ENCODE data around the gene MKLN1. TPM values are rescaled to one million over a fixed set of nuclear protein-coding genes. Genes with fewer than 3 reads are reported as not detected.
A peak's percentile ranks its signal among the peaks of the same experiment; 100 is the strongest.
"Not testable (repeated sequence)": the region's sequence is repeated elsewhere in the genome, so short reads cannot be mapped to it uniquely, and the experiment has no call there.

Gene MKLN1
- total RNA-seq, 1 donor from 2014 or later: 48.4 TPM

- DNase-seq (ENCODE audit: extremely low spot score in 2 of 2): no peak
- Histone ChIP-seq H3K9me3 (no peaks in the 10 kb centered on the region), H3K27ac (no peak overlapping the region), H3K4me3 (no peak overlapping the region), H3K27me3 (no peaks in the 10 kb centered on the region), H3K4me1 (no peaks in the 10 kb centered on the region), H3K36me3 (peaks cover 0 to 17% of the 10 kb centered on the region in 2 donors)
- TF ChIP-seq CTCF (IDR thresholded peaks at IDR 0.05) (no peak), POLR2AphosphoS5 (IDR thresholded peaks at IDR 0.05; ENCODE audit: insufficient read depth in 1 of 2, low read depth in 1 of 2) (no peak), POLR2A (IDR thresholded peaks at IDR 0.05) (no peak)
- intact Hi-C loops (cut with DNase I): no loop called here
Measured at GRCh38 chr7:131412031-131412430, 84.4 kb downstream of the MKLN1 start.

- H3K4me3 ChIP-seq: no peak overlapping the region
- intact Hi-C loops (cut with DNase I): no loop called here
- no peak for TF ChIP-seq POLR2A (IDR thresholded peaks at IDR 0.05)
- no peak for TF ChIP-seq CTCF (IDR thresholded peaks at IDR 0.05)
- no peak for TF ChIP-seq POLR2AphosphoS5 (IDR thresholded peaks at IDR 0.05; ENCODE audit: insufficient read depth in 1 of 2, low read depth in 1 of 2)
- no peak for DNase-seq (ENCODE audit: extremely low spot score in 2 of 2)
- no peaks in the 10 kb centered on the region for H3K9me3 ChIP-seq
- no peaks in the 10 kb centered on the region for H3K27me3 ChIP-seq
- H3K27ac ChIP-seq: no peak overlapping the region
- peaks cover 0 to 17% of the 10 kb centered on the region in 2 donors for H3K36me3 ChIP-seq
- no peaks in the 10 kb centered on the region for H3K4me1 ChIP-seq
Measured at GRCh38 chr7:131413711-131414110, 86.0 kb downstream of the MKLN1 start.

- no peaks in the 10 kb centered on the region for H3K9me3 ChIP-seq
- peaks cover 21% of the 10 kb centered on the region for H3K4me1 ChIP-seq
- peak in 1 of 2 donors; percentile 10 for TF ChIP-seq POLR2AphosphoS5 (IDR thresholded peaks at IDR 0.05; ENCODE audit: insufficient read depth in 1 of 2, low read depth in 1 of 2)
- TF ChIP-seq POLR2A (IDR thresholded peaks at IDR 0.05): no peak
- TF ChIP-seq CTCF (IDR thresholded peaks at IDR 0.05): peak; percentile 46 to 54 (median 46)
- peaks cover 0 to 4% of the 10 kb centered on the region in 2 donors for H3K36me3 ChIP-seq
- no peak for DNase-seq (ENCODE audit: extremely low spot score in 2 of 2)
- H3K27me3 ChIP-seq: no peaks in the 10 kb centered on the region
- no peak overlapping the region for H3K27ac ChIP-seq
- H3K4me3 ChIP-seq: no peak overlapping the region
- intact Hi-C loops (cut with DNase I): loop anchor here (10.0 kb wide), 1 partner anchor 320 kb away; no protein-coding TSS in a partner anchor
Measured at GRCh38 chr7:131424219-131424822, 96.6 kb downstream of the MKLN1 start.

- TF ChIP-seq POLR2A (IDR thresholded peaks at IDR 0.05) (no peak), CTCF (IDR thresholded peaks at IDR 0.05) (no peak), POLR2AphosphoS5 (IDR thresholded peaks at IDR 0.05; ENCODE audit: insufficient read depth in 1 of 2, low read depth in 1 of 2) (peak in 1 of 2 donors; percentile 29)
- intact Hi-C loops (cut with DNase I): loop anchor here (10.0 kb wide), 1 partner anchor 321 kb away; no protein-coding TSS in a partner anchor
- Histone ChIP-seq H3K4me3 (no peak overlapping the region), H3K27me3 (no peaks in the 10 kb centered on the region), H3K36me3 (peaks cover 0 to 11% of the 10 kb centered on the region in 2 donors), H3K9me3 (no peaks in the 10 kb centered on the region), H3K4me1 (peaks cover 25% of the 10 kb centered on the region), H3K27ac (no peak overlapping the region)
- DNase-seq (ENCODE audit: extremely low spot score in 2 of 2): no peak
Measured at GRCh38 chr7:131425992-131426391, 98.3 kb downstream of the MKLN1 start.

- intact Hi-C loops (cut with DNase I); H3K4me3 ChIP-seq; DNase-seq (ENCODE audit: extremely low spot score in 2 of 2); H3K27me3 ChIP-seq; H3K27ac ChIP-seq; H3K9me3 ChIP-seq: not testable (repeated sequence)
- H3K4me1 ChIP-seq: peaks cover 23% of the 10 kb centered on the region
- H3K36me3 ChIP-seq: peaks cover 0 to 11% of the 10 kb centered on the region in 2 donors
Measured at GRCh38 chr7:131430826-131431225, 103.2 kb downstream of the MKLN1 start.
